GM12874 (cell line): ENCODE measurements around the gene NOP56.

Experiments
- CTCF ChIP-seq: IDR thresholded peaks from 2 replicates; pipeline ENCODE4 v1.5.1; 2011; ENCODE audit warnings: low read depth, mild to moderate bottlenecking, control low read depth, low read length, moderate library complexity; ENCODE audit not compliant: insufficient read depth

Gene NOP56, protein sequence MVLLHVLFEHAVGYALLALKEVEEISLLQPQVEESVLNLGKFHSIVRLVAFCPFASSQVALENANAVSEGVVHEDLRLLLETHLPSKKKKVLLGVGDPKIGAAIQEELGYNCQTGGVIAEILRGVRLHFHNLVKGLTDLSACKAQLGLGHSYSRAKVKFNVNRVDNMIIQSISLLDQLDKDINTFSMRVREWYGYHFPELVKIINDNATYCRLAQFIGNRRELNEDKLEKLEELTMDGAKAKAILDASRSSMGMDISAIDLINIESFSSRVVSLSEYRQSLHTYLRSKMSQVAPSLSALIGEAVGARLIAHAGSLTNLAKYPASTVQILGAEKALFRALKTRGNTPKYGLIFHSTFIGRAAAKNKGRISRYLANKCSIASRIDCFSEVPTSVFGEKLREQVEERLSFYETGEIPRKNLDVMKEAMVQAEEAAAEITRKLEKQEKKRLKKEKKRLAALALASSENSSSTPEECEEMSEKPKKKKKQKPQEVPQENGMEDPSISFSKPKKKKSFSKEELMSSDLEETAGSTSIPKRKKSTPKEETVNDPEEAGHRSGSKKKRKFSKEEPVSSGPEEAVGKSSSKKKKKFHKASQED

DNA sequence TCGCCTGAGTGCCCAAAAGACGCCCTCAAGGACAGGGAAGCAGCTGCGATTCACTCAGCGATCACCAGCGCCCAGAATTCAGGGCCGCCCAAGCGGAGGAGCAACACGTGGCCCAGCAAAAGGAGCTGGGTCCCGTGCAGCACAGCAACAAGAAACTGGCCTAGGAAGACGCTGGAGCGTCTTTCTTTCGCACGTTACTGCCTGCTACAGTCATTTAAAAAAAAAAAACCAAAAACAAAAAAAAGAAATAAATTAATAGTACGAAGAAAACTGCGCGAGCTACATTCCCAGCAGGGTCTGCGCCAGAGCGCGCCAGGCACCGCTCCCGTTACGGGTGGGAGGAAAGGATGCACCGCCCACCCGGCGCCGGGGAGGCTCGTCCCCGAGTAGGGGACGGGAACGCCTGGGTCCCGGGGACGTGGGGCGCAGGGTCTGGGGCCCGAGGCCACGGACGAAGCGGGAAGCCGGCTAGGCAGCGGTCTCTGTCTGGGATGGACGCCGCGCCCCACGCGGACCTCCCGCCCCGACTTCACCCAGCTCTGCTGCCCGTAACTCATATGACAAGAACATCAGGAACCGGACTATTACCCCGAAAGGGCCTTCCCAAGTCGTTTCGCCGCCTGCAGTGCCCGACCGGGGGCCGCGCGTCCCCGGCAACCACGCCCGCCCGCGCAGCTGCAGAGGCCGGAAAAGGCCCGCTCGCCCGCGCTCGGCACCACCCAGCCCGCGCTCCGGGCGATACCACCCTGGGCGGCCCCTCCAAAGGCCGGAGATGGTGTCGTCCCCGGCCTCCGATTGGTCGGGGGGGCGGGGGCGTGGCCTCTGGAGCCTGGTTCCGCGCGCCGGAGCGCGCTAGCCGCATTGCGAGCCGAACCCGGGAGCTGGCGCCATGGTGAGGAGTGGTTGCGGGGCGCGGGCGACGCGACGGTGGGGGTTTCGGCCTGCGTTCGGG is at the start of gene NOP56:
NOP56 (plus strand) TSS at position 861 of the 952 bp plus-strand sequence; CDS start at position 890, 29 bp downstream.
- TF ChIP-seq CTCF, result no peak

DNA sequence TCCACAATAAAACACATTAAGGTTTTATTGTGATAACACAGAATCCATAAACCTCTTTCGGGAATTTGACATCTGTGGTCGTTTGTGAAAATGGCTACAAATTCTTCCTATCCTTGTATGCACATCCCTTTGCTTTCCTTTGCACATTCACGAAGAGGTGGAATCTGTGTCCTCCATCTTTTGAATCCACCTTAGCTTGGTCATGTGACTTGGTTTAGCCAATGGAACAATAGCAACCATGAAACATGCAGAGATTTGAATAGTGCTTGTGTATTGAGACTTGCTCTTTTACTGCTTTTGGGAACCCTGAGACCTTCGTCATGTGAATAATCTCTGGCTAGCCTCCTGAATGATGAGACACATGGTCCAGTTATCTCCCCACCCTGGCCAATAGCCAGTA is 49.7 kb upstream of the NOP56 start:
- no peak for TF ChIP-seq CTCF

- no peak for TF ChIP-seq CTCF
Measured at GRCh38 chr20:2603816-2604505, 48.5 kb upstream of the NOP56 start.

DNA sequence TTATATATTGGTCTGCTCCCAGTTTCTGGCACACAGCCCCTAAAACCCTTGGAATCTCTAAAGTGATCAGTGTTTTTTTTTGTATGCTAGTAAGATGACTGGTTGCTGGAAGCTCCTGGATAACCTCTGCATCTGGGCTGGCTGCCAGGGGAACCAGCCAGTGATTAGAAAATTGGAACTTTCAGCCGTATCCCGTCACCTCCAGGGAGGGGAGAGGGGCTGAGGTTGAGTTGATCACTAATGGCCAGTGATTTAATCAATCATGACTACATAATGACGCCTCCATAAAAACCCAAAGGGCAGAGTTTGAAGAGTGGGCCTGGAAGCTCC is 48.0 kb upstream of the NOP56 start:
- TF ChIP-seq CTCF, result no peak

DNA sequence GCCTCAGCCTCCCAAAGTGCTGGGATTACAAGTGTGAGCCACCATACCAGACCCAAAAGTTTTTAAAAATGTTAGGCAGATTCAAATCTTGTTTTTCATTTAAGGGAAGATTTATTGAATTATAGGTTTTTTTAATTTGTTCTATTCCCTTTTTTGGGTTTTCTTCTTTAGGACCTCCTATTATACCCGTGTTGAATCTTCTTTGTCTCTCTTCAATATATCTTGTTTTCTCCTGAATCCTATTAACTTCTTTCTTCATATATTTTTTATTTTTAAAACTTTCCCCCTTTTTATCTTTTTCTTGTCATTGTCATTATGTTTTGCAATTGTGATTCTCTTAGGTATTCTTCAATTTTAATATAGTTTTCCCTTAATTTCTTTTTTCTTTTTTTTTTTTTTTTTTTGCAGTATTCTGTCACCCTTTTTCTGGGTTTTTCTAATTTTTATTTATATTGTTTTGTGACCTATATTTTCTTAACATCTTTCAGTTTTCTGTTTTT is 45.9 kb upstream of the NOP56 start:
- TF ChIP-seq CTCF, result no peak

DNA sequence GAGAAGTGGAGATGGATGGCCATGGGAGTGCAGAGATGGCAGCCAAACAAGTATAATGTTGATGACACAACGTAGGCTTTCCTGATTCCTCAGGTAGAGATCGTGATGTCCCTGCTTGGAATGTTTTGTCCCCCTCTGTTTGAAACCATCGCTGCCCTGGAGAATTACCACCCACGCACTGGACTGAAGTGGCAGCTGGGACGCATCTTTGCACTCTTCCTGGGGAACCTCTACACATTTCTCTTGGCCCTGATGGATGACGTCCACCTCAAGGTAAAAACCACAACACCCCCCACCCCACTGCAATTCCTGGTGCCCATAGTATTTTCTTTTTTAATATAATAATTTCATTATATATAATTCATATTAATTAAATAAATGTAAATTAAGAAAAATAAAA is 42.1 kb upstream of the NOP56 start:
- TF ChIP-seq CTCF, result no peak
